C4-2B (cell line): ENCODE results near the gene PNPLA7.

Source experiments
- H3K27ac ChIP-seq: fragments of 450-650 bp; 2 replicates; pipeline ENCODE4 v1.5.1; 2017
- ZFX ChIP-seq: fragments of 450-650 bp; IDR thresholded peaks from 2 replicates; pipeline ENCODE4 v1.6.1; 2017
- TF ChIP-seq, protein P1 (sequence below): fragments of 450-650 bp; conservative IDR thresholded peaks from 2 replicates; pipeline ENCODE4 v1.5.1; 2017; ENCODE audit warnings: mild to moderate bottlenecking

The PNPLA7 gene

DNA sequence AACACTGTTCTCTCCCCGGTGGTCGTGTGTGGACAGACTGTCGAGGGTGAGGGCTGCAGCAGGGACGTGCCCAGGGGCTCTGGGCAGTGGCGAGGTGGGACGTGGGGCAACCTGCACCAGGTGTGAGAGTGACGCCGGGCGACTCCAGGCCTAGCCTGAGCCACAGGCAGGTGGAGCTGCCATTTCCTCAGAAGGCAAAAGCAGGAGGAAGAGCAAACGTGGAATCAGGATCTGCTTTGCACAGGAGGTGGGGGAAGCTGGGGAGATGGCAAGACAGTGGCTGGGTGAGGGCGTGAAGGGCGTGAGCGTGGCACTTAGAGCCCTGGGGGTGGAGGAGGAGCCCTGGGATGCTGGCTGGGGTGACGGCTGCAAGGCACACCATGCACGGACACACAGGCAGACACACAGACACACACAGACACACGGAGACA lies 51.5 kb downstream of the PNPLA7 start:
- no peak overlapping the region for H3K27ac ChIP-seq
- TF ChIP-seq ZFX = no peak
- TF ChIP-seq, protein P1, sequence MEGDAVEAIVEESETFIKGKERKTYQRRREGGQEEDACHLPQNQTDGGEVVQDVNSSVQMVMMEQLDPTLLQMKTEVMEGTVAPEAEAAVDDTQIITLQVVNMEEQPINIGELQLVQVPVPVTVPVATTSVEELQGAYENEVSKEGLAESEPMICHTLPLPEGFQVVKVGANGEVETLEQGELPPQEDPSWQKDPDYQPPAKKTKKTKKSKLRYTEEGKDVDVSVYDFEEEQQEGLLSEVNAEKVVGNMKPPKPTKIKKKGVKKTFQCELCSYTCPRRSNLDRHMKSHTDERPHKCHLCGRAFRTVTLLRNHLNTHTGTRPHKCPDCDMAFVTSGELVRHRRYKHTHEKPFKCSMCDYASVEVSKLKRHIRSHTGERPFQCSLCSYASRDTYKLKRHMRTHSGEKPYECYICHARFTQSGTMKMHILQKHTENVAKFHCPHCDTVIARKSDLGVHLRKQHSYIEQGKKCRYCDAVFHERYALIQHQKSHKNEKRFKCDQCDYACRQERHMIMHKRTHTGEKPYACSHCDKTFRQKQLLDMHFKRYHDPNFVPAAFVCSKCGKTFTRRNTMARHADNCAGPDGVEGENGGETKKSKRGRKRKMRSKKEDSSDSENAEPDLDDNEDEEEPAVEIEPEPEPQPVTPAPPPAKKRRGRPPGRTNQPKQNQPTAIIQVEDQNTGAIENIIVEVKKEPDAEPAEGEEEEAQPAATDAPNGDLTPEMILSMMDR = no peak

DNA sequence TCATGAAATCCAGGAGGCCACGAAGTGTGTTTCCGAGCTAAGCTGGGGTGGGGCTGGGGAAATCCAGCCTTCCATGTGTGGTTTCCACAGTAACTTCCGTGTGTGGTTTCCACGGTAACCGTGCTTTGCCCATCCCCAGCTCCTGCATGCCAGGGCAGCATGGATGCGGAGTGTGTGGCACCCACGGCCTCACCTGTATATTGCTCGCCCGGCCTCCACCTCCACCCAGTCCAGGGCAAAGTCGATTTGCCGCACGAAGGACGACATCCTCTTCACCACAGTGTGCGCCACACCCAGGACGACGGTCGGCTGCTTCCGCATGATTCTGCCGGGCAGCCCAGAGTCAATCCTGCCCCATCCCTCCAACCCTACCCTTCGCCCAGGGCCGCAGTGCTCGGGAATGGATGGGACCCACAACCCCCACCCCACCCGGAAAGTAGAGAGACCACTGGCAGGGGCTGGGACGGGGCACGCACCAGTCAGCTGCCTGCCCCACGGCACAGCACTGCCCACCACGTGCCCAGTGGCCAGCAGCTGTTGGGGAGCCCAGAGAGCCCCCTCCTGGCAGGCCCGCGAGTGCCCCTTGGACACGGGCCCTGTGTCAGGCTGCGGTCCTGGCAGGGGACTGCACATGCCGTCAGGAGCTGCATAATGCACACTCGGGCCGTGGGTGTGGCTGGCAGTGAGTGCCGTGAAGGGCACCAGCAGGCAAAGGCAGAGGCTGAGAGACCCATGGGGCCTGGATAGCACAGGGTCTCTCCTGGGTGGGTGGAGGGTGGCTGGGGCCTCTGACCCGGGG lies 52.1 kb downstream of the PNPLA7 start:
- TF ChIP-seq, protein P1 = no peak
- no peak for TF ChIP-seq ZFX
- H3K27ac ChIP-seq = no peak overlapping the region

DNA sequence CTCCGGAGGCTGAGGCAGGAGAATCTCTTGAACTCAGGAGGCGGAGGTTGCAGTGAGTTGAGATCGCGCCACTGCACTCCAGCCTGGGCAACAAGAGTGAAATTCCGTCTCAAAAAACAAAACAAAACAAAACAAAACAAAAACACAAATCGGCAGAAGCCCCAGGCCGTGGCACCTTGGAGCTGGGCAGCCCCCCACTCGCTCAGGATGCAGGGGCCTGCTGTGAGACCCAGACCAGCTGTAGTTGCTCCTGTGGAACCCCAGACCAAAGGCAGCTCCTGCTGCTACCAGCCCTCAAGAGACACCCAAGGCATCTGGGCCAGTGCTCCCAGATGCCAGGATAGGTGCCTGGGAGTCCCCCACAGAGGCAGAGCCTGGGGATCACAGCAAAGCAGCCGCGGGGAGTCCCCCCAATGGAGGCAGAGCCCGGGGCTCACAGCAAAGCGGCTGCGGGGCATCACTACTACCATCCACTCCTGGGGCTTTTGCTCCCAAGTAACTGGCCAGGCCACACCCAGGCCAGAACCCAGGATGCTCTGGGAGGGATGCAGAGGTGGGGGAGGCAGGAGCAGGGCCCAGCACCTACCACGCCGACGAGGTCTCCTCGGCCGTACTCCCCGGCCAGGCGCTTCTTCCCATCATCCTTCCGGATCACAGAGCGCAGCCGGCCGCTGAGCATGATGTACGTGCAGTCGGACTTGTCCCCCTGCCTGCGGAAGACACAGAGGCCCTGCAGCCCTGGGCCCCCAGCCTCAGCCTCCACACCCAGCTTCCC lies 53.4 kb downstream of the PNPLA7 start:
- no peak for TF ChIP-seq ZFX
- TF ChIP-seq, protein P1 = no peak

DNA sequence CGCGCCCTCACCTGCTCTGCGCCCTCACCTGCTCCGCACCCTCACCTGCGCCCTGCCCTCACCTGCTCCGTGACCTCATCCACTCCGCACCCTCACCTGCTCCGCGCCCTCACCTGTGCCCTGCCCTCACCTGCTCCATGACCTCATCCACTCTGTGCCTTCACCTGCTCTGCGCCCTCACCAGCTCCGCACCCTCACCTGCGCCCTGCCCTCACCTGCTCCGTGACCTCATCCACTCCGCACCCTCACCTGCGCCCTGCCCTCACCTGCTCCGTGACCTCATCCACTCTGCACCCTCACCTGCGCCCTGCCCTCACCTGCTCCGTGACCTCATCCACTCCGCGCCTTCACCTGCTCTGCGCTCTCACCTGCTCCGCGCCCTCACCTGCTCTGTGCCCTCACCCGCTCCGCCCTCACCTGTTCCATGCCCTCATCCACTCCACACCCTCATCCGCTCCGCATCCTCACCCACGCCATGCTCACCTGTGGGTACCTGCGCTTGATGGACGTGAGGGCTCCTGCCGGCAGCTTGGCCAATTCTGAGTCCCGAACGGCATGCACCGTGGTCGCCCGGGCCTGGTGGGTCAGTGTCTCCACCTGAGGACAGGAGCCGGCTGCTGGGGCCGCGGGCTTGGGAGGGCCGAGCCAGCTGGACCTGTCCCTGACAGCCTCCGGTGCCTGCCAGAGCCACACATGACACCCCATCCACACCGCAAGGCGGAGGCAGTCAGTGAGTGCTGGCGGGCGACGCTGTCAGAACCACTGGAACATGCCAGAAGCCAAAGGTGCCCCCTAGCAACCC lies 55.5 kb downstream of the PNPLA7 start:
- TF ChIP-seq ZFX = no peak
- TF ChIP-seq, protein P1 = no peak
- no peak overlapping the region for H3K27ac ChIP-seq

More for the DNA sequence above, 53.4 kb downstream of the PNPLA7 start:
- H3K27ac ChIP-seq = no peak overlapping the region

DNA sequence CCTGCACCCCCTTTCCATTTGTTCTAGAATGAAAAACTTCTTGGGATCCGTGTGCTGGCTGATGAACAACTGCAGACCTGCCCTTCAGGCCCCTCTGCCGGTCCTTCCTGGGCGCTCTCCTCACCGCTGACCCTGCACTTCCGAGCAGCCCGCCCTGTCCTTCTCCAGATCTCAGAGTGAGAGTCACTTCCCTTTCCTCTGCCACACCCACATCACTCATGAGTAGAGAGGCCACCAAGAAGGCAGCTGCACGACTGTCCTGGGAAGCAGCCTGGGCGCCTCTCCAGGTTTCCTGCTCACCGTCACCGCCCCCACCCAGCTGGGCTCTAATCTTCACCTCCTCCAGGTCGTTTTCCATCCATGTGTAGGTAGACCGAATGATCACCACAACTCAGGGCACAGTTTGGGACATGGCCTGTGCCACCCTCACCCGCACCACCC lies 56.1 kb downstream of the PNPLA7 start:
- H3K27ac ChIP-seq = no peak overlapping the region
- TF ChIP-seq, protein P1 = no peak
- TF ChIP-seq ZFX = no peak

DNA sequence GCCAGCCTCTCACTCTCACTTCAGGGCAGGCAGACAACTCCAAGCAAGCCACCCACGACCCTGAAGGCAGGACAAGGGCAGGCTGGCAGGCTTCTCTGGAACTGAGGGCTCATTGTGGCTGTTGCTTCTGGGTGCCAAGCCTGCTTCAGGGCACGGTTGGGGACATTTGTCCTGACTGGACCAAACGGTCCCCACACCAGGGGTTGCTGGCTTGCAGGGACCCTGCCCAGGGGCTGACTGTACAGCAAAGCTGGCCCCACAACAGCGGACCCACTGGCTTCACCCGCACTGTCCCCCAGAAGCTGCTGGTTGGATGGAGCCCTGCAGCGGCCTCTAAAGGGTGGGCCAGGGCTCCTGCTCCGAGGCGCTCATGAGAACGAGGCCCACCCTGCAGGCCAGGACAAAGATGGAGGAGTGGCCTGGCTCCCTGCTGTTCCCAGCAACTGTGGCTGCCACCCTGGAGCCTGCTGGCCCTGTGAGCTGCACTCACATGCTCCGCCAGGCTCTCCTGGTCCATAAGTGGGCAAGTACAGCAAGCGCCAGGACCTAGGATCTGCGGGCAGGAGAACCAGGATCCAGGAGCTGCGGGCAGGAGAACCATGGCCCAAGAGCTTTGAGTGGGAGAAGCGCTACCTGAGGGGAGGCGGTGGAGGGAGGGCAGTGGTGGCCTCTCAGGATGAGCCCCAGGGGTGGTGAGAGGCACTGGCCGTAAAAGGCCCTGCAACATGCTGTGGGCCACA lies 56.7 kb downstream of the PNPLA7 start:
- TF ChIP-seq, protein P1 = no peak

More for the DNA sequence above, 56.7 kb downstream of the PNPLA7 start:
- H3K27ac ChIP-seq = no peak overlapping the region
